H1 (cell line): Measurements from ENCODE around the gene SLIT3.

Experiments used
- ATF3 ChIP-seq: IDR thresholded peaks from 2 replicates; pipeline ENCODE4 v1.6.1; 2011; ENCODE audit warnings: low read depth, mild to moderate bottlenecking, low read length; ENCODE audit not compliant: insufficient read depth
- CTCF ChIP-seq, 3 experiments: IDR thresholded peaks; 1 replicate in 2 of 3; 2 replicates in 1 of 3; pipeline versions ENCODE4 v1.5.1 to v1.6.1; 2011; ENCODE audit warnings: low read length in 3 of 3, mild to moderate bottlenecking in 3 of 3, inconsistent platforms in 2 of 3, low read depth in 1 of 3, moderate library complexity in 1 of 3; ENCODE audit not compliant: insufficient read depth in 1 of 3; ENCODE audit errors: control extremely low read depth in 1 of 3
- GTF2F1 ChIP-seq: IDR thresholded peaks from 2 replicates; pipeline ENCODE4 v1.6.1; 2012; ENCODE audit warnings: low read depth, low read length, improper control_type of control experiment, borderline replicate concordance
- POLR2A ChIP-seq, 2 experiments: IDR thresholded peaks; 1 replicate in 1 of 2; 2 replicates in 1 of 2; pipeline ENCODE4 v1.6.1; 2011; ENCODE audit warnings: low read depth in 2 of 2, low read length in 2 of 2, mild to moderate bottlenecking in 2 of 2; ENCODE audit errors: control extremely low read depth in 1 of 2
- POLR2AphosphoS5 ChIP-seq: IDR thresholded peaks from 2 replicates; pipeline ENCODE4 v1.6.1; 2011; ENCODE audit warnings: low read depth, low read length
- RAD21 ChIP-seq, 2 experiments: IDR thresholded peaks in 1 of 2; conservative IDR thresholded peaks in 1 of 2; 2 replicates each; pipeline ENCODE4 v1.6.1; 2011; ENCODE audit warnings: low read depth in 2 of 2, low read length in 2 of 2, improper control_type of control experiment in 1 of 2, inconsistent platforms in 1 of 2, mild to moderate bottlenecking in 1 of 2, moderate library complexity in 1 of 2
- RFX5 ChIP-seq: IDR thresholded peaks from 2 replicates; pipeline ENCODE4 v1.6.1; 2011; ENCODE audit warnings: low read depth, low read length, improper control_type of control experiment, borderline replicate concordance
- RNF2 ChIP-seq: fragments of 200-900, 300-1000 bp; sonication (generic); IDR thresholded peaks from 2 replicates; pipeline ENCODE4 v1.7.1; 2016; ENCODE audit warnings: borderline replicate concordance, low read depth, mild to moderate bottlenecking, antibody characterized with exemption, low read length; ENCODE audit not compliant: poor library complexity, severe bottlenecking; ENCODE audit errors: missing control alignments
- SP1 ChIP-seq: IDR thresholded peaks from 2 replicates; pipeline ENCODE4 v1.6.1; 2011; ENCODE audit warnings: low read depth, low read length
- SP2 ChIP-seq: IDR thresholded peaks from 2 replicates; pipeline ENCODE4 v1.6.1; 2012; ENCODE audit warnings: mild to moderate bottlenecking, low read length, inconsistent platforms
- TCF12 ChIP-seq: IDR thresholded peaks from 2 replicates; pipeline ENCODE4 v1.6.1; 2011; ENCODE audit warnings: low read depth, mild to moderate bottlenecking, low read length

GRCh38 chr5:169067751-169068173 is 233.2 kb downstream of the SLIT3 start:
- TF ChIP-seq SP2 (no peak), SP1 (no peak), CTCF (IDR thresholded peaks at IDR 0.05; ENCODE audit: control extremely low read depth in 1 of 3, insufficient read depth in 1 of 3, low read depth in 1 of 3, low read length in 3 of 3) (no peak), POLR2A (IDR thresholded peaks at IDR 0.05; ENCODE audit: control extremely low read depth in 1 of 2, low read depth in 2 of 2, low read length in 2 of 2) (no peak), RAD21 (IDR thresholded peaks at IDR 0.05 in 1 of 2, conservative IDR thresholded peaks at IDR 0.05 in 1 of 2; ENCODE audit: low read depth in 2 of 2, low read length in 2 of 2) (no peak), TCF12 (no peak), GTF2F1 (no peak), ATF3 (no peak), RFX5 (no peak), RNF2 (no peak), POLR2AphosphoS5 (no peak)
